ENCODE data around the gene DNAJC3.

The DNAJC3 gene

GRCh38 chr13:95791084-95791722 is 114.3 kb downstream of the DNAJC3 start:
- Histone ChIP-seq H3K36me3 (ENCODE audit: low read length) (no peaks in the 10 kb centered on the region), H3K9me3 (ENCODE audit: insufficient read depth, low read length) (no peaks in the 10 kb centered on the region)
- TF ChIP-seq EZH2phosphoT487 (conservative IDR thresholded peaks at IDR 0.05; ENCODE audit: low read length), result no peak
- TF ChIP-seq, protein P1, sequence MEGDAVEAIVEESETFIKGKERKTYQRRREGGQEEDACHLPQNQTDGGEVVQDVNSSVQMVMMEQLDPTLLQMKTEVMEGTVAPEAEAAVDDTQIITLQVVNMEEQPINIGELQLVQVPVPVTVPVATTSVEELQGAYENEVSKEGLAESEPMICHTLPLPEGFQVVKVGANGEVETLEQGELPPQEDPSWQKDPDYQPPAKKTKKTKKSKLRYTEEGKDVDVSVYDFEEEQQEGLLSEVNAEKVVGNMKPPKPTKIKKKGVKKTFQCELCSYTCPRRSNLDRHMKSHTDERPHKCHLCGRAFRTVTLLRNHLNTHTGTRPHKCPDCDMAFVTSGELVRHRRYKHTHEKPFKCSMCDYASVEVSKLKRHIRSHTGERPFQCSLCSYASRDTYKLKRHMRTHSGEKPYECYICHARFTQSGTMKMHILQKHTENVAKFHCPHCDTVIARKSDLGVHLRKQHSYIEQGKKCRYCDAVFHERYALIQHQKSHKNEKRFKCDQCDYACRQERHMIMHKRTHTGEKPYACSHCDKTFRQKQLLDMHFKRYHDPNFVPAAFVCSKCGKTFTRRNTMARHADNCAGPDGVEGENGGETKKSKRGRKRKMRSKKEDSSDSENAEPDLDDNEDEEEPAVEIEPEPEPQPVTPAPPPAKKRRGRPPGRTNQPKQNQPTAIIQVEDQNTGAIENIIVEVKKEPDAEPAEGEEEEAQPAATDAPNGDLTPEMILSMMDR (IDR thresholded peaks at IDR 0.05; ENCODE audit: insufficient read depth, low read length, poor library complexity, severe bottlenecking), result no peak

GRCh38 chr13:95793018-95793555 is 116.1 kb downstream of the DNAJC3 start:
- Histone ChIP-seq H3K9ac (ENCODE audit: low read length) (no peak overlapping the region), H3F3A (ENCODE audit: insufficient read depth) (no peaks in the 10 kb centered on the region), H3K9me3 (ENCODE audit: insufficient read depth, low read length) (no peaks in the 10 kb centered on the region), H3K36me3 (ENCODE audit: low read length) (no peaks in the 10 kb centered on the region), H3K4me3 (ENCODE audit: insufficient read depth, low read length, poor library complexity, severe bottlenecking) (no peak overlapping the region), H3K27ac (ENCODE audit: low read depth, low read length) (no peak overlapping the region), H3K27me3 (ENCODE audit: low read length) (no peaks in the 10 kb centered on the region), H3K9me2 (replicated peaks; ENCODE audit: insufficient read depth, low read length) (no peaks in the 10 kb centered on the region), H3K79me2 (ENCODE audit: insufficient read depth, low read length) (no peaks in the 10 kb centered on the region), H3K4me2 (ENCODE audit: low read depth, low read length, poor library complexity, severe bottlenecking) (no peak overlapping the region), H4K20me1 (ENCODE audit: low read depth, low read length) (no peaks in the 10 kb centered on the region), H2AFZ (ENCODE audit: low read depth, low read length, severe bottlenecking) (no peak overlapping the region)
- TF ChIP-seq EZH2phosphoT487 (conservative IDR thresholded peaks at IDR 0.05; ENCODE audit: low read length), result no peak
- TF ChIP-seq, protein P1 (IDR thresholded peaks at IDR 0.05; ENCODE audit: insufficient read depth, low read length, poor library complexity, severe bottlenecking), result no peak

More at GRCh38 chr13:95791084-95791722, 114.3 kb downstream of the DNAJC3 start:
- Histone ChIP-seq H3K4me2 (ENCODE audit: low read depth, low read length, poor library complexity, severe bottlenecking) (no peak overlapping the region), H3K4me3 (ENCODE audit: insufficient read depth, low read length, poor library complexity, severe bottlenecking) (no peak overlapping the region), H3K79me2 (ENCODE audit: insufficient read depth, low read length) (no peaks in the 10 kb centered on the region), H3F3A (ENCODE audit: insufficient read depth) (no peaks in the 10 kb centered on the region), H4K20me1 (ENCODE audit: low read depth, low read length) (no peaks in the 10 kb centered on the region), H3K9ac (ENCODE audit: low read length) (no peak overlapping the region), H3K27me3 (ENCODE audit: low read length) (no peaks in the 10 kb centered on the region), H3K9me2 (replicated peaks; ENCODE audit: insufficient read depth, low read length) (no peaks in the 10 kb centered on the region), H2AFZ (ENCODE audit: low read depth, low read length, severe bottlenecking) (no peak overlapping the region), H3K27ac (ENCODE audit: low read depth, low read length) (no peak overlapping the region)

DNA sequence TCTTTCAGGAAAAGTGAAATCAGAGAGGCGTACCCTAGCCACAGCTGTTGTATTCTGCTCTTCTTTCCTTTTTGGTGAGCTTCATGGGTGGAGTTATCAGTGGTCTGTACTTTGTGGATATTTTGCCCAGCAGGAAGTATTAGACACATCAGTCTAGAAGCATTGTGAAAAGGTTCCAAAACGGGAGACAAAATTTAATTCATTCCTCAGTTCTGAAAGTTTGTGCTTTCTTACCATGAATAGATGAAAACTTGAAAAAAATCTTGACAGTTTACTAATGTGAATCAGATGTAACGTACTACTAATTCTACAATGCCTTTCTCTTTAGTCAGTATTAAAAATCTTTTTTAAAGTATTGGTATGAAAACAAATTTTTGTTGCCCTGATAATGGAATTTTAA is 116.8 kb downstream of the DNAJC3 start:
- no peaks in the 10 kb centered on the region for H4K20me1 ChIP-seq (ENCODE audit: low read depth, low read length)
- no peaks in the 10 kb centered on the region for H3K27me3 ChIP-seq (ENCODE audit: low read length)
- H3K9me2 ChIP-seq (replicated peaks; ENCODE audit: insufficient read depth, low read length), result no peaks in the 10 kb centered on the region
- H3K9me3 ChIP-seq (ENCODE audit: insufficient read depth, low read length), result no peaks in the 10 kb centered on the region
- H3K4me3 ChIP-seq (ENCODE audit: insufficient read depth, low read length, poor library complexity, severe bottlenecking), result no peak overlapping the region
- no peak overlapping the region for H3K9ac ChIP-seq (ENCODE audit: low read length)
- no peak overlapping the region for H3K27ac ChIP-seq (ENCODE audit: low read depth, low read length)
- H3K79me2 ChIP-seq (ENCODE audit: insufficient read depth, low read length), result no peaks in the 10 kb centered on the region
- no peaks in the 10 kb centered on the region for H3F3A ChIP-seq (ENCODE audit: insufficient read depth)
- H3K36me3 ChIP-seq (ENCODE audit: low read length), result no peaks in the 10 kb centered on the region
- TF ChIP-seq, protein P1 (IDR thresholded peaks at IDR 0.05; ENCODE audit: insufficient read depth, low read length, poor library complexity, severe bottlenecking), result no peak
- no peak for TF ChIP-seq EZH2phosphoT487 (conservative IDR thresholded peaks at IDR 0.05; ENCODE audit: low read length)
- no peak overlapping the region for H3K4me2 ChIP-seq (ENCODE audit: low read depth, low read length, poor library complexity, severe bottlenecking)
- H2AFZ ChIP-seq (ENCODE audit: low read depth, low read length, severe bottlenecking), result no peak overlapping the region
